VCaP (cell line): ENCODE results near the gene NDEL1.

Experiments
- H3K27ac ChIP-seq: fragments of 450-650 bp; 2 replicates; pipeline ENCODE4 v1.5.1; 2017
- TF ChIP-seq, protein P1 (sequence below): fragments of 450-650 bp; conservative IDR thresholded peaks from 2 replicates; pipeline ENCODE4 v1.5.1; 2017; ENCODE audit warnings: mild to moderate bottlenecking, moderate library complexity

NDEL1 gene

GRCh38 chr17:8502126-8502525 lies 66.4 kb downstream of the NDEL1 start:
- TF ChIP-seq, protein P1, sequence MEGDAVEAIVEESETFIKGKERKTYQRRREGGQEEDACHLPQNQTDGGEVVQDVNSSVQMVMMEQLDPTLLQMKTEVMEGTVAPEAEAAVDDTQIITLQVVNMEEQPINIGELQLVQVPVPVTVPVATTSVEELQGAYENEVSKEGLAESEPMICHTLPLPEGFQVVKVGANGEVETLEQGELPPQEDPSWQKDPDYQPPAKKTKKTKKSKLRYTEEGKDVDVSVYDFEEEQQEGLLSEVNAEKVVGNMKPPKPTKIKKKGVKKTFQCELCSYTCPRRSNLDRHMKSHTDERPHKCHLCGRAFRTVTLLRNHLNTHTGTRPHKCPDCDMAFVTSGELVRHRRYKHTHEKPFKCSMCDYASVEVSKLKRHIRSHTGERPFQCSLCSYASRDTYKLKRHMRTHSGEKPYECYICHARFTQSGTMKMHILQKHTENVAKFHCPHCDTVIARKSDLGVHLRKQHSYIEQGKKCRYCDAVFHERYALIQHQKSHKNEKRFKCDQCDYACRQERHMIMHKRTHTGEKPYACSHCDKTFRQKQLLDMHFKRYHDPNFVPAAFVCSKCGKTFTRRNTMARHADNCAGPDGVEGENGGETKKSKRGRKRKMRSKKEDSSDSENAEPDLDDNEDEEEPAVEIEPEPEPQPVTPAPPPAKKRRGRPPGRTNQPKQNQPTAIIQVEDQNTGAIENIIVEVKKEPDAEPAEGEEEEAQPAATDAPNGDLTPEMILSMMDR, result no peak
- no peak overlapping the region for H3K27ac ChIP-seq

GRCh38 chr17:8503368-8503767 lies 67.7 kb downstream of the NDEL1 start:
- no peak overlapping the region for H3K27ac ChIP-seq
- TF ChIP-seq, protein P1, result no peak

DNA sequence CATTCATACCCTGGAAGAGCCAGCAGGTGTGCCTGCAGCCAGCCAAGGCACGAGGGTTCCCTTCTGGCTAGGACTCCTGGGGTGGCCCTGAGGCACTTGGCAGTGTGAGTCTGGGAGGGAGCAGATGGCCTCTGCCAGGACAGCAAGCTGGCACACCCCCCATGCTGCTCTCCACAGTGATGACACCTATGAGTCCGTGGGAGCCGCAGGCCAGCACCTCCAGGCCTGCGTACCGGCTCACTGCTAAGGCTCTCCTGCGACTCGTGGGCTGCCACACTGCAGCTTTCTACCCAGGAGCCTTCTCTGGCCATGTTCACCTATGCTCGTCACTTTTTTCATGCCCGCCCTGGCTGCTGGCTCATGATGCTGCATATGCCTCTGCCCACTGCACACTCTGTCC lies 68.1 kb downstream of the NDEL1 start:
- H3K27ac ChIP-seq, result no peak overlapping the region
- TF ChIP-seq, protein P1, result no peak

- TF ChIP-seq, protein P1, result no peak
- H3K27ac ChIP-seq, result no peak overlapping the region
Observed at GRCh38 chr17:8504460-8505207, 69.0 kb downstream of the NDEL1 start.

- TF ChIP-seq, protein P1, result no peak
- no peak overlapping the region for H3K27ac ChIP-seq
Observed at GRCh38 chr17:8506145-8506544, 70.5 kb downstream of the NDEL1 start.

DNA sequence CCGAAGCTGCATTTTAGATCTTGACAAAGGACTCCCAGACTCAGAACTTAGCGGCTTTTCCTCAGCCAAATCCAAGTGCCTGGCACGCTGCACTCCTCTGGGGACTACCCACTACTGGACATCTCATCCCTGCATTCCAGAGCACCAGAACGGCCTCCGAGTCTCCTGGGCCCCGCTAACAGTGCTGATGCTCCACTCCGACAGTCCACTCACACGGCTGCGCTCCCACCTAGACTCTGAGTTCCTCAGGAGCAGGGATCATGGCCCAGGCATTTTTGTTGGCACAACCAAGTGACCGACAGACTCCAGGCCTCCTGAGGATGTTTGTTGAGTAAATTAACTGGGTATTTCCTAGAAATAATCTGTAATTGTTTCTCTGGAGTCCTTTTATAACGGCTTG lies 79.1 kb downstream of the NDEL1 start:
- no peak overlapping the region for H3K27ac ChIP-seq
- TF ChIP-seq, protein P1, result no peak
